B cell (primary cell): Measurements from ENCODE around the gene CXCL8. TPM values are rescaled to one million over a fixed set of nuclear protein-coding genes. Genes with fewer than 3 reads are reported as not detected.

Experiments
- ATAC-seq: fragments of 200-7000 bp; cut with Tn5 transposase; one replicate; pipeline ENCODE4 v1.10.0; 2021; ENCODE audit warnings: low read depth, mild to moderate bottlenecking, moderate number of reproducible peaks, moderate library complexity
- CTCF ChIA-PET: fragments of 350-600 bp; sonication (Branson Sonifier 250); formaldehyde crosslinking; loops from one replicate; lab custom pipeline; 2021; ENCODE audit warnings: antibody characterized with exemption, inconsistent platforms; lab: Charles Lee
- POLR2A ChIA-PET: fragments of 350-600 bp; sonication (Branson Sonifier 250); formaldehyde crosslinking; loops from one replicate; lab custom pipeline; 2021; ENCODE audit warnings: antibody characterized with exemption; lab: Charles Lee
- DNase-seq: peaks from one replicate; pipeline ENCODE4 v3.0.0; 2013
- H2AFZ ChIP-seq: 2 replicates; pipeline ENCODE4 v1.6.1; 2012; ENCODE audit warnings: mild to moderate bottlenecking, low read depth, low read length; ENCODE audit not compliant: insufficient read depth, poor library complexity, severe bottlenecking
- H3K27ac ChIP-seq, 2 donors: 1 replicate in 1 of 2; 2 replicates in 1 of 2; pipeline ENCODE4 v1.5.1; 2012 to 2013; ENCODE audit warnings: low read length in 2 of 2, mild to moderate bottlenecking in 2 of 2, moderate library complexity in 1 of 2
- H3K27me3 ChIP-seq, 4 experiments: fragments of 200-600 bp in 1 of 4; sonication (generic) in 1 of 4; replicated peaks in 1 of 4; 1 replicate in 2 of 4; 2 replicates in 2 of 4; pipeline versions ENCODE4 v1.6.1 to v1.7.0; 2013 to 2016; ENCODE audit warnings: low read length in 3 of 4, mild to moderate bottlenecking in 2 of 4, mixed read lengths in 1 of 4, moderate library complexity in 1 of 4; ENCODE audit not compliant: insufficient read depth in 4 of 4, control insufficient read depth in 3 of 4; ENCODE audit errors: control extremely low read depth in 1 of 4
- H3K36me3 ChIP-seq, 2 experiments: replicated peaks in 1 of 2; 1 replicate in 1 of 2; 2 replicates in 1 of 2; pipeline versions ENCODE4 v1.6.1 to v1.7.1; 2013; ENCODE audit warnings: low read length in 1 of 2; ENCODE audit not compliant: insufficient read depth in 2 of 2, control insufficient read depth in 1 of 2; ENCODE audit errors: control extremely low read depth in 1 of 2, extremely low read depth in 1 of 2
- H3K4me1 ChIP-seq, 2 donors: fragments of 200-600 bp in 1 of 2; sonication (generic) in 1 of 2; 1 replicate in 1 of 2; 2 replicates in 1 of 2; pipeline versions ENCODE4 v1.5.1 to v1.6.1; 2013 to 2017; ENCODE audit warnings: low read length in 2 of 2; ENCODE audit not compliant: control insufficient read depth in 2 of 2, insufficient read depth in 2 of 2
- H3K4me2 ChIP-seq: replicated peaks from 2 replicates; pipeline ENCODE3; 2012; ENCODE audit warnings: mild to moderate bottlenecking, low read depth, low read length; ENCODE audit not compliant: poor library complexity, severe bottlenecking
- H3K4me3 ChIP-seq, 5 experiments: fragments of 200-600 bp in 1 of 5; sonication (generic) in 1 of 5; 1 replicate in 3 of 5; 2 replicates in 2 of 5; pipeline versions ENCODE4 v1.5.1 to v1.7.0; 2011 to 2016; ENCODE audit warnings: low read length in 4 of 5, mild to moderate bottlenecking in 4 of 5, low read depth in 2 of 5, control low read depth in 1 of 5, moderate library complexity in 1 of 5; ENCODE audit not compliant: insufficient read depth in 1 of 5; ENCODE audit errors: control extremely low read depth in 1 of 5, extremely low read depth in 1 of 5
- H3K79me2 ChIP-seq: fragments of 200-600 bp; sonication (generic); one replicate; pipeline ENCODE4 v1.6.0; 2016; ENCODE audit warnings: low read length; ENCODE audit not compliant: control insufficient read depth, insufficient read depth
- H3K9ac ChIP-seq: fragments of 200-600 bp; sonication (generic); 2 replicates; pipeline ENCODE4 v1.6.1; 2017; ENCODE audit warnings: mild to moderate bottlenecking, low read length, moderate library complexity
- H3K9me3 ChIP-seq, 3 donors: one replicate each; pipeline versions ENCODE4 v1.6.1 to v1.7.1; 2013; ENCODE audit warnings: low read length in 2 of 3; ENCODE audit not compliant: control insufficient read depth in 2 of 3, insufficient read depth in 1 of 3; ENCODE audit errors: control extremely low read depth in 1 of 3
- H4K20me1 ChIP-seq: 2 replicates; pipeline ENCODE4 v1.6.0; 2012; ENCODE audit warnings: mild to moderate bottlenecking, low read length; ENCODE audit not compliant: insufficient read depth, control insufficient read depth, poor library complexity, severe bottlenecking
- H3K27ac Mint-ChIP-seq: one replicate; pipeline ENCODE4 v1.8.0; 2021; ENCODE audit warnings: mixed read lengths
- H3K27me3 Mint-ChIP-seq: one replicate; pipeline ENCODE4 v1.8.0; 2021; ENCODE audit warnings: mixed read lengths
- H3K4me1 Mint-ChIP-seq: one replicate; pipeline ENCODE4 v1.8.0; 2021; ENCODE audit warnings: mixed read lengths
- H3K4me3 Mint-ChIP-seq: one replicate; pipeline ENCODE4 v1.8.0; 2021; ENCODE audit warnings: mixed read lengths
- H3K9me3 Mint-ChIP-seq: one replicate; pipeline ENCODE4 v1.8.0; 2022; ENCODE audit warnings: mixed read lengths; ENCODE audit not compliant: insufficient read depth
- EZH2 ChIP-seq: IDR thresholded peaks from 2 replicates; pipeline ENCODE4 v1.6.1; 2012; ENCODE audit warnings: borderline replicate concordance, low read depth, mild to moderate bottlenecking, moderate library complexity, low read length; ENCODE audit not compliant: insufficient read depth, poor library complexity, severe bottlenecking
- WGBS: methylation state at CpG from one replicate; pipeline ENCODE4 v1.1.5; 2013; ENCODE audit warnings: missing lambda C conversion rate; ENCODE audit not compliant: insufficient coverage; 5-methylcytosine and 5-hydroxymethylcytosine counted together
- intact Hi-C: fragments of 100-400 bp; cut with micrococcal nuclease; formaldehyde crosslinking; loops from one replicate; pipeline ENCODE4 v1.10.0; 2022
- polyA plus RNA-seq: library from polyadenylated mRNA; depleted of rRNA; stranded (reverse); fragments of >200 nt; gene quantifications from 2 replicates; pipeline ENCODE4 v1.2.3, GENCODE V29; 2012
- total RNA-seq, 2 donors: library from RNA; stranded (reverse); fragments of 120-200 nt in 1 of 2; gene quantifications; 1 replicate in 1 of 2; 2 replicates in 1 of 2; pipeline versions ENCODE4 v1.2.3 to v1.2.4, GENCODE V29; 2013 to 2022
- TF ChIP-seq, protein P1 (sequence below): fragments of 200-600 bp; IDR thresholded peaks from one replicate; pipeline ENCODE4 v1.8.0; 2022; ENCODE audit warnings: antibody characterized with exemption, mild to moderate bottlenecking

Gene CXCL8
- total and polyA plus RNA-seq, 2 donors (not counting 1 experiment from before 2014, with no cell fraction given), result 0.32 to 7.5 TPM

GRCh38 chr4:73723928-73724327 is 16.4 kb upstream of the CXCL8 start:
- TF ChIP-seq EZH2, result no peak
- TF ChIP-seq, protein P1, sequence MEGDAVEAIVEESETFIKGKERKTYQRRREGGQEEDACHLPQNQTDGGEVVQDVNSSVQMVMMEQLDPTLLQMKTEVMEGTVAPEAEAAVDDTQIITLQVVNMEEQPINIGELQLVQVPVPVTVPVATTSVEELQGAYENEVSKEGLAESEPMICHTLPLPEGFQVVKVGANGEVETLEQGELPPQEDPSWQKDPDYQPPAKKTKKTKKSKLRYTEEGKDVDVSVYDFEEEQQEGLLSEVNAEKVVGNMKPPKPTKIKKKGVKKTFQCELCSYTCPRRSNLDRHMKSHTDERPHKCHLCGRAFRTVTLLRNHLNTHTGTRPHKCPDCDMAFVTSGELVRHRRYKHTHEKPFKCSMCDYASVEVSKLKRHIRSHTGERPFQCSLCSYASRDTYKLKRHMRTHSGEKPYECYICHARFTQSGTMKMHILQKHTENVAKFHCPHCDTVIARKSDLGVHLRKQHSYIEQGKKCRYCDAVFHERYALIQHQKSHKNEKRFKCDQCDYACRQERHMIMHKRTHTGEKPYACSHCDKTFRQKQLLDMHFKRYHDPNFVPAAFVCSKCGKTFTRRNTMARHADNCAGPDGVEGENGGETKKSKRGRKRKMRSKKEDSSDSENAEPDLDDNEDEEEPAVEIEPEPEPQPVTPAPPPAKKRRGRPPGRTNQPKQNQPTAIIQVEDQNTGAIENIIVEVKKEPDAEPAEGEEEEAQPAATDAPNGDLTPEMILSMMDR, result no peak
- DNase-seq (no peak), ATAC-seq (no peak)
- intact Hi-C loops, result no loop called here
- Histone ChIP-seq H3K36me3 (no peaks in the 10 kb centered on the region), H3K9me3 (peaks cover 0 to 4% (median 1%) of the 10 kb centered on the region in 3 donors), H2AFZ (no peak overlapping the region), H3K9ac (no peak overlapping the region), H3K4me2 (no peak overlapping the region), H3K79me2 (no peaks in the 10 kb centered on the region), H3K4me3 (no peak overlapping the region), H3K27ac (no peak overlapping the region), H3K4me1 (no peaks in the 10 kb centered on the region), H4K20me1 (no peaks in the 10 kb centered on the region), H3K27me3 (no peaks in the 10 kb centered on the region)
- H3K9me3 Mint-ChIP-seq, result no peaks in the 10 kb centered on the region
- no peaks in the 10 kb centered on the region for H3K4me1 Mint-ChIP-seq
- 89% methylated on average over 4 of the region's 6 CpGs for WGBS
- POLR2A ChIA-PET, result no interaction called here
- H3K27ac Mint-ChIP-seq, result no peak overlapping the region
- CTCF ChIA-PET, result no interaction called here
- H3K27me3 Mint-ChIP-seq, result peaks cover 9% of the 10 kb centered on the region
- no peak overlapping the region for H3K4me3 Mint-ChIP-seq

- 88% methylated on average over 1 of the region's 4 CpGs for WGBS
Observed at GRCh38 chr4:73725510-73725909, 14.9 kb upstream of the CXCL8 start.

More at GRCh38 chr4:73725510-73725909, 14.9 kb upstream of the CXCL8 start:
- no peak overlapping the region for H3K4me3 Mint-ChIP-seq
- peaks cover 9% of the 10 kb centered on the region for H3K27me3 Mint-ChIP-seq
- CTCF ChIA-PET, result no interaction called here
- no peak overlapping the region for H3K27ac Mint-ChIP-seq
- DNase-seq (no peak), ATAC-seq (no peak)
- Histone ChIP-seq H3K36me3 (no peaks in the 10 kb centered on the region), H3K27me3 (no peaks in the 10 kb centered on the region), H3K4me3 (no peak overlapping the region), H3K9ac (no peak overlapping the region), H3K79me2 (no peaks in the 10 kb centered on the region), H3K4me1 (no peaks in the 10 kb centered on the region), H2AFZ (no peak overlapping the region), H3K9me3 (peaks cover 0 to 4% (median 0%) of the 10 kb centered on the region in 3 donors), H3K27ac (no peak overlapping the region), H3K4me2 (no peak overlapping the region), H4K20me1 (no peaks in the 10 kb centered on the region)
- H3K4me1 Mint-ChIP-seq, result no peaks in the 10 kb centered on the region
- intact Hi-C loops, result no loop called here
- POLR2A ChIA-PET, result no interaction called here
- no peaks in the 10 kb centered on the region for H3K9me3 Mint-ChIP-seq
- no peak for TF ChIP-seq EZH2
- TF ChIP-seq, protein P1, result no peak
